Measurements from ENCODE around the gene PRR23C. TPM values are rescaled to one million over a fixed set of nuclear protein-coding genes. Genes with fewer than 3 reads are reported as not detected.

The PRR23C gene
- total RNA-seq = not detected in 2 replicates

DNA sequence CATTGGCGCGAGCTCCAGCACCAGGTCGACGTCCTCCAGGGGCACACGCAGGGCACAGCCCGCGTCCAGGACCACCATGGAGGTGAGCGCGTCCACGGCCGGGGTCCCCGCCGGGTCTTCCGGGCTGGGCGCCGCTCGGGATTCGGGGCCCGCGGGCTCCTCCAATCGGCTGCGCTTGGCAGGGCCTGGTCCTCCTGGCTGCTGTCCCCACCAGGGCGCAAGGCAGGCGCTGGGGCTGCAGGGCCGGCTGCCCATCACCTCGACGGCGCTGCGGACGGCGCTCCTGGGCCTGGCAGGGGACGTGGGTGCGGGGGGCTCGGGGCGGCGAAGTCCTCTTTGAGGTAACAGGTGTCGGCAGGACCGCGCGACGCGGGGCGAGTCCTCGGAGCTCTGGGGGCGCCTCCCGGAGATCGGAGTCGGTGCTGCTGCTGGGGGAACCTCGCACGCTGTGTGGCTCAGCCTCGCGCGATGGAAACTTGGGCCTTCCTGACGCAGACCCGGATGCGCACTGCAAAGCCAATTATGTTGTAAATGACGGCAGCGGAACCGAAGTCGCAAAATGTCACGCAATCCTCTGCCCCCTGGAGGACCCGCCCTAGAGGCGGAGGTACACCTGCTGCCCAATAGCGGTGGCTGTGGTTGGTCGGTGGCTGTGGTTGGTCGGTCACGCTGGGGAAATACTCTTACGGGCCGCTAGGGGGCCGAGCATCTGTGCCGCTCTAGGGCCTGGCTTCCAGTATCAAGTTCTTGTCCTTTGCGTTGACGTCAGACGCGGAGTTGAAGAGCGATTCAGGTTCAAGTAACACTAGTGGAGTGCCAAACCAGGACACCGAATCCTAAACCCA lies at the start of gene PRR23C:
TSS of gene PRR23C (minus strand) at position 527 of the 845 bp plus-strand sequence. CDS start at position 255, 272 bp downstream.

DNA sequence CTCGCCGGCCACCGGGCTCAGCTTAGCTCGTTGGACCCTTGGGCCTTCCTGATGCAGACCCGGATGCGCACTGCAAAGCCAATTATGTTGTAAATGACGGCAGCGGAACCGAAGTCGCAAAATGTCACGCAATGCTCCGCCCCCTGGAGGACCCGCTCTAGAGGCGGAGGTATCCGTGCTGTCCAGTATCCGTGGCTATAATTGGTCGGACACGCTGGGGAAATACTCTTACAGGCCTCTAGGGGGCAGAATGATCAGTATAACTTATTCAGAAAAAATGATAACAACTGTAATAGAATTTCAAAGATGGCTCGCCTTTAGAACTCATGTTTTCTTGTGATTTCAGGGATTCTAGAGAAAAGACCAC lies 23.8 kb downstream of the PRR23C start, which contains the start of gene PRR23B:
TSS of gene PRR23B (minus strand) at position 59 of the 367 bp plus-strand sequence. CDS start 265 bp downstream, outside the sequence.

DNA sequence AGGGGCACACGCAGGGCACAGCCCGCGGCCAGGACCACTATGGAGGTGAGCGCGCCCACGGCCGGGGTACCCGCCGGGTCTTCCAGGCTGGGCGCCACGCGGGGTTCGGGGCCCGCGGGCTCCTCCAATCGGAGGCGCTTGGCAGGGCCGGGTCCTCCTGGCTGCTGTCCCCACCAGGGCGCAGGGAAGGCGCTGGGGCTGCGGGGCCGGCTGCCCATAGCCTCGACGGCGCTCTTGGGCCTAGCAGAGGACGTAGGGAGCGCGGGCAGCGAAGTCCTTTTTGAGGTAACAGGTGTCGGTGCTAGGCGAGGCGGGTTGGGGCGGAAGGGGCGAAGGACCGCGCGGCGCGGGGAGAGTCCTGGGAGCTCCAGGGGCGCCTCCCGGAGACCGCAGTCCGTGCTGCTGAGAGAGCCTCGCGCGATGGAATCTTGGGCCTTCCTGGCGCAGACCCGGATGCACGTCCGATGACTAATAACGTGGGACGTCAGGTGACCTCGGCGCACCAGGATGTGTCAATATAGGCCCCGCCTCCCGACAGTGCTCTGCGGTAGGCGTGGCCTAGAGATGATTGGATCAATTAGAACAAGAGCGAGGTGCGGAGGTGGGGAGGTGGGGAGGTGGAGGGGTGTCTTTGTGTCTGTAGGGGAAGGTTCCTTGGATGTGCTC lies 38.5 kb downstream of the PRR23C start, which contains the start of gene PRR23A:
TSS of gene PRR23A (minus strand) at position 218 of the 666 bp plus-strand sequence. CDS start at position 218, 0 bp downstream.

Other genes starting within 250 kb of the PRR23C start
- 12.2 and 13.1 TPM in 2 replicates for gene PIK3CB, start 210.0 kb downstream of the PRR23C start, total RNA-seq
- 0.44 and 18.2 TPM in 2 replicates for gene FOXL2, start 97.8 kb downstream of the PRR23C start, total RNA-seq
- 0.66 and 24.1 TPM in 2 replicates for gene FOXL2NB, start 97.7 kb downstream of the PRR23C start, total RNA-seq
- gene PRR23A, start 38.6 kb downstream of the PRR23C start, total RNA-seq = not detected in 2 replicates
- gene PRR23B, start 24.0 kb downstream of the PRR23C start, total RNA-seq = not detected in 2 replicates

Data from placental pericyte (primary cell).